OCI-LY3 (cell line): ENCODE measurements around the gene MCC.

ENCODE experiments used
- CTCF ChIP-seq: fragments of 200-600, 300-600 bp; sonication (generic); IDR thresholded peaks from 2 replicates; pipeline ENCODE4 v1.5.1; 2014; ENCODE audit warnings: antibody characterized with exemption, low read length, low read depth
- EZH2phosphoT487 ChIP-seq: fragments of 200-600 bp; shearing (Covaris generic); IDR thresholded peaks from 2 replicates; pipeline ENCODE4 v1.6.1; 2018; ENCODE audit warnings: antibody characterized with exemption, mixed run types, low read depth

DNA sequence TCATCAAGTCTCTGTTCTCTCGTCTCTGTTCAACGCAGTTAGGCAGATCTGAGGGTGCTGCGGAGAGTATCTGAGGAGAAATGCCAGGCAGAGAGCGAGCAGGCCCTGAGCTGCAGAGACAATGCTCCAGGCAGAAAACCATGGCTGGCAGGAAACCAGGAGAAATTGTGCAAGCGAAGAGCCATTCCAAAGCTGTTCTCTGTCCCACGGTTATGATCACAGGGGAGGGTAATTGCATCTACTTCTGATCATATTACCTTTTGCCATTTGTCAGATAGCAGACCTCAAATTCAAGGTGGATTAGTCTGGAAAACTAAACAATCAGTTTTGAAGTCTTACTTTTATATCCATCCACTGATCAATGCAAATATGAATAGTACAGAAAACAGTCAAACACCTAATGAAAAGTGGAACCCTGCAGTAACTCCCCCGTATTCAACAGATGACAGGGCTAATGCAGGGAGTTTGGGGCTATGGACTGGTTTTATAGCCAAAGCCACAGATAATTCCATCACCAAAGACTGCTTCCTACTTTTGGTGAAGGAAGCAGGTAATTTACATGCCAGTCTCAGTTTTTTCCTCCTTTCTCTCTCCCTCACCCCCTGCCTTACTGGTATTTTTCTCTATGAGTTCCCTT, 283.6 kb downstream of the MCC start:
- TF ChIP-seq CTCF (no peak), EZH2phosphoT487 (no peak)
